Muscle of leg (tissue), 11 donors: ENCODE results near the gene CREBBP. TPM values are rescaled to one million over a fixed set of nuclear protein-coding genes. Genes with fewer than 3 reads are reported as not detected.

Experiments used
- DNase-seq: peaks from one replicate; pipeline ENCODE4 v3.0.0; 2013
- H3K27ac ChIP-seq: one replicate; pipeline ENCODE4 v1.5.1; 2013; ENCODE audit warnings: mild to moderate bottlenecking, low read length, control low read depth
- H3K27me3 ChIP-seq: one replicate; pipeline ENCODE4 v1.6.1; 2013; ENCODE audit warnings: low read length; ENCODE audit not compliant: control insufficient read depth, insufficient read depth
- H3K36me3 ChIP-seq: one replicate; pipeline ENCODE4 v1.6.1; 2013; ENCODE audit warnings: low read length; ENCODE audit not compliant: control insufficient read depth, insufficient read depth
- H3K4me1 ChIP-seq: one replicate; pipeline ENCODE4 v1.6.1; 2013; ENCODE audit warnings: low read length; ENCODE audit not compliant: control insufficient read depth, insufficient read depth
- H3K4me3 ChIP-seq: one replicate; pipeline ENCODE4 v1.5.1; 2013; ENCODE audit warnings: low read length, control low read depth
- H3K9me3 ChIP-seq: replicated peaks from 2 replicates; pipeline ENCODE4 v1.6.1; 2013; ENCODE audit warnings: low read depth, low read length; ENCODE audit not compliant: control insufficient read depth
- WGBS: methylation state at CpG from one replicate; pipeline ENCODE4 v1.1.5; 2013; ENCODE audit warnings: missing lambda C conversion rate; ENCODE audit not compliant: insufficient coverage; 5-methylcytosine and 5-hydroxymethylcytosine counted together
- polyA plus RNA-seq, 8 donors: library from polyadenylated mRNA; unstranded; fragments of 120-200 nt; gene quantifications; one replicate each; pipeline versions ENCODE4 v1.2.1 to v1.2.3, GENCODE V29; 2013; ENCODE audit warnings: inconsistent platforms in 1 of 8, low replicate concordance in 1 of 8; ENCODE audit not compliant: insufficient read length in 8 of 8, insufficient read depth in 1 of 8
- total RNA-seq: library from RNA; stranded (reverse); fragments of 120-200 nt; gene quantifications from one replicate; pipeline ENCODE4 v1.2.4, GENCODE V29; 2013

The CREBBP gene
- total and polyA plus RNA-seq, 9 donors = 26.4 to 54.2 (median 44.8) TPM

DNA sequence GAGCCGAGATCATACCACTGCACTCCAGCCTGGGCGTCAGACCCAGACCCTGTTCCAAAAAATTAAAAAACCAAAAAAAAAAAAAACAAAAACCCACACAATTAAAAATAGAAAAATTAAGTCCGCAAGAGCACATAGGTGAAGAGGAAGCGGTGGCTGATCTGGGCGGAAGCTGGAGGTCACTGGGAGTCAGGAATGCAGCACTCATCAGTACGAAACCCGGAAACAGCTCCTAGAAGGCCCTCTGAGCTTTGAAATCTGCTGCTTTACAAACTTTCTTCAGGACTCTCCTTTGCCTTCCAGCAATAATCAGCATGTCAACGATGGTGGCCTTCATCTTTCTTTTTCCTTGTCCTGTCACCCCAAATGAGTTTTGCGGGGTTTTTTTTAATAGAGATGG lies 192.7 kb downstream of the CREBBP start:
- no peak overlapping the region for H3K4me3 ChIP-seq
- peaks cover 21% of the 10 kb centered on the region for H3K4me1 ChIP-seq
- peaks cover 50% of the 10 kb centered on the region for H3K36me3 ChIP-seq
- no peak for DNase-seq
- H3K27ac ChIP-seq = no peak overlapping the region
- WGBS = 88% methylated on average over 4 of the region's 9 CpGs
- H3K9me3 ChIP-seq = no peaks in the 10 kb centered on the region
- no peaks in the 10 kb centered on the region for H3K27me3 ChIP-seq

DNA sequence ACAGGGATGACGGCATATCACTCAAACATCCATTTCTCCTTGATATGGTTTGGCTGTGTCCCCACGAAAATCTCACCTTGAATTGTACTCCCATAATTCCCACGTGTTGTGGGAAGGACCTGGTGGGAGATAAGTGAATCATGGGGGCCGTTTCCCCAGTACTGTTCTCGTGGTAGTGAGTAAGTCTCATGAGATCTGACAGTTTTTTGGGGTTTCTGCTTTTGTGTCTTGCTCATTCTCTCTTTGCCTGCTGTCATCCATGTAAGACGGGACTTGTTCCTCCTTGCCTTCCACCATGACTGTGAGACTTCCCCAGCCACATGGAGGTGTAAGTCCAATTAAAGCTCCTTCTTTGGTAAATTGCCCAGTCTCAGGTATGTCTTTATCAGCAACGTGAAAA lies 193.5 kb downstream of the CREBBP start:
- Histone ChIP-seq H3K9me3 (no peaks in the 10 kb centered on the region), H3K27me3 (no peaks in the 10 kb centered on the region), H3K4me1 (peaks cover 20% of the 10 kb centered on the region), H3K27ac (no peak overlapping the region), H3K4me3 (no peak overlapping the region), H3K36me3 (peaks cover 55% of the 10 kb centered on the region)
- DNase-seq = no peak
- WGBS = 63% methylated on average over 3 of the region's 7 CpGs

DNA sequence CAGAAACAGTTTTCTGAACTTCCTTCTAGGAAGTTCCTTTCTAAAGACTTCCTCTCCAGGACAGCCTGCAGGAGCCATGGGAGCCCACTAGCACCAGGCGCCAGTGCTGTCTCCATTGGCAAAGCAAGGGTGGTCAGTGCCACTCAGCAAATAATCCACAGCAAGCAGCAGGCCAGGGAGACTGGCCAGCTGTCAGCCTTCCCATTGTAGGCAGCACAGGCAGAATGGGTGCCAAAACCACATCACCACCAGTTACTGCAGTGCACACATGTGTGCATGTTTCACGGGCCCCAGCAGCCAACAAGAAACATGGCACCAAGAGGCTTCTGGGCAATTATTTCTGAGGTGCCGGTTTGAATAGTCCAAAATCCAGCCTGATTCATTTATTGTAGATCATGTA lies 199.3 kb downstream of the CREBBP start:
- WGBS = 88% methylated on average over 1 of the region's 3 CpGs
- Histone ChIP-seq H3K27me3 (no peaks in the 10 kb centered on the region), H3K27ac (peak overlapping the region; percentile 20), H3K9me3 (no peaks in the 10 kb centered on the region), H3K36me3 (peaks cover 71% of the 10 kb centered on the region), H3K4me3 (no peak overlapping the region), H3K4me1 (peaks cover 13% of the 10 kb centered on the region)
- DNase-seq = peak; percentile 72

DNA sequence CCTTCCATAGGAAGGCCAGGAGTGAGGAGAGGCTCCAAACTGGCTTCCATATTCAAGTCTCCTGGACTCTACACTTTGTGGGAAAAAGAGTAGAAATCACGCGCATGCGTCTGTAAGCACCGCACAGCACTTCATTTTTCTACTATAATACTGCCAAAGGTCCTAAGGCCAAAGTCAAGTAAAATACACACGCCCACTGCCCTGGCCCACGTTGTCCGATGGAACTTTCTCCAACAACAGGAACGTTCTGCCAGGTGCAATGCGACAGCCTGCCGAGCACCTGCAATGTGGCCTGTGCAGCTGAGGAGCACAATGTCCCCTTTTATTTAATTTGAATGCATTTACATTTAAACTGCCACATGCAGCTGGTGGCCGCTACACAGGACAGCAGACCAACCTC lies 202.5 kb downstream of the CREBBP start:
- DNase-seq = no peak
- Histone ChIP-seq H3K9me3 (no peaks in the 10 kb centered on the region), H3K4me3 (no peak overlapping the region), H3K4me1 (peaks cover 19% of the 10 kb centered on the region), H3K36me3 (peaks cover 84% of the 10 kb centered on the region), H3K27ac (no peak overlapping the region), H3K27me3 (no peaks in the 10 kb centered on the region)
- WGBS = 94% methylated on average over 8 of the region's 11 CpGs

DNA sequence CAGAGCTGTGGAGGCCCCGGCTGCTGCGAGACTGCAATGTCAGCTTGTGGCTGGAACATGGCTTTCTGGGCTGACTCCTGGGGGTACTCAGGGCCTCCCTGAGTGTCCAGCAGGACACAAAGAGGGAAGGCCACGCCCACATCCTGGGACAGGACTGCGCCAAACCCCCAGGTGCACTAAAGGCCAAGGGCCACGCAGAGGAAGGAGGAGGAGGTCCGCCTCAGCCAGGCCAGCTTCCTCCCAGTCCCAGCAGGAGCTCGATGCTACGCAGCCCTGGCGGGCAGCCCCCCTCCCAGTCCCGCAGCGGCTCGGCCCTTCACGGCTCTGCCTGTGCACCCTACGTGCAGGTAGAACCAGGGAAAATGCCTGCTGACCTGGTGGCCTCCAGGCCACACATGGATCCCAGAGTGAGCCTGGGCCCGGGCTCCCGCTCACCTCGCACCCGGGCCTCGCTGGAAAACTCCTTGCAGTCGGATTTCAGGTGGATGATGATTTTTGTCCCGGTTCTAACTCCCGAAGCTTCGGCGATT lies 204.8 kb downstream of the CREBBP start:
- Histone ChIP-seq H3K4me1 (peaks cover 11% of the 10 kb centered on the region), H3K36me3 (peaks cover 90% of the 10 kb centered on the region), H3K27me3 (no peaks in the 10 kb centered on the region), H3K27ac (no peak overlapping the region), H3K9me3 (no peaks in the 10 kb centered on the region), H3K4me3 (no peak overlapping the region)
- DNase-seq = no peak
- WGBS = 86% methylated on average over 22 of the region's 24 CpGs

Other genes starting within 250 kb of the CREBBP start
- gene DNASE1, start 226.0 kb downstream of the CREBBP start, total RNA-seq = 17.3 TPM
- 10 to 100 TPM; 12.7 to 22.3 (median 15.6) TPM for gene DNASE1, start 226.0 kb downstream of the CREBBP start, polyA plus RNA-seq
- 66.6 TPM for gene TRAP1, start 163.2 kb downstream of the CREBBP start, total RNA-seq
- gene TRAP1, start 163.2 kb downstream of the CREBBP start, polyA plus RNA-seq = 100 to 1,000 TPM in 5 of 8 donors, 10 to 100 TPM in 3; 81.1 to 135 (median 119) TPM
- gene ADCY9, start 235.7 kb upstream of the CREBBP start, total RNA-seq = 9.5 TPM
- gene ADCY9, start 235.7 kb upstream of the CREBBP start, polyA plus RNA-seq = 10 to 100 TPM; 11.9 to 17.5 (median 15.9) TPM